Activated T-helper 2 cell treated with anti-CD3 and anti-CD28 coated beads, Interferon-gamma antibody, Interleukin-2, Interleukin-4, amounts not matched to agents 10 μg/mL and 5 μg/mL and 100 μg/mL, durations not matched to agents 14 hours and 24 hours and 36 hours (primary cell): ENCODE measurements around the gene SIAH2. TPM values are rescaled to one million over a fixed set of nuclear protein-coding genes. Genes with fewer than 3 reads are reported as not detected.

Experiments
- DNase-seq: peaks from one replicate; pipeline ENCODE4 v3.0.0; 2021; ENCODE audit warnings: low spot score
- H3K27ac Mint-ChIP-seq: one replicate; pipeline ENCODE4 v1.8.0; 2021; ENCODE audit warnings: mixed read lengths
- H3K27me3 Mint-ChIP-seq: one replicate; pipeline ENCODE4 v1.8.0; 2021; ENCODE audit warnings: low read depth, mixed read lengths
- H3K36me3 Mint-ChIP-seq: one replicate; pipeline ENCODE4 v1.8.0; 2021; ENCODE audit warnings: low read depth, mixed read lengths
- H3K4me1 Mint-ChIP-seq: one replicate; pipeline ENCODE4 v1.8.0; 2021; ENCODE audit warnings: low read depth, mixed read lengths
- H3K4me3 Mint-ChIP-seq: one replicate; pipeline ENCODE4 v1.8.0; 2021; ENCODE audit warnings: low read depth, mild to moderate bottlenecking, moderate library complexity, mixed read lengths
- H3K9me3 Mint-ChIP-seq: one replicate; pipeline ENCODE4 v1.8.0; 2021; ENCODE audit warnings: mixed read lengths
- intact Hi-C: fragments of 100-400 bp; cut with micrococcal nuclease; formaldehyde crosslinking; loops from one replicate; pipeline ENCODE4 v1.15.1; 2023
- total RNA-seq: library from RNA; stranded (reverse); gene quantifications from 2 replicates; pipeline ENCODE4 v1.2.3, GENCODE V29; 2022

SIAH2 gene
- total RNA-seq, 1 donor from 2014 or later: 108 TPM

DNA sequence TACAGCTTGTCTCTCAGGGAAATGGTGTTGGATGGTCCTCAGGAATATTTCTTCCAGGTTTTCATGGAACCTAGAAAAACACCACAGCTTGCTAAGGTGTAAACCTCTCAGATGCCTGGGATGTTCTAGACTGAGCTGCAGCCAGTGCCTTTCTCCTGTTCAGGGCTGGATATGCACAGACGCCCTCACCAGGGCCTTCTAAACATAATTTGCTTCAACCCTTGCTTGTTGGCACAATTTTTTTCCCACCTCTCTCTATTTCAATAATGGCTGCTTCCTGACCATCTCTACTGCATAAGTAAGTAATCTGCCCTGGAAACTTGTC lies 28.2 kb downstream of the SIAH2 start:
- Mint-ChIP-seq H3K4me3 (no peak overlapping the region), H3K36me3 (peaks cover 29% of the 10 kb centered on the region), H3K4me1 (peaks cover 66% of the 10 kb centered on the region), H3K27ac (no peak overlapping the region), H3K27me3 (no peaks in the 10 kb centered on the region), H3K9me3 (no peaks in the 10 kb centered on the region)
- intact Hi-C loops: loop anchor here (10.0 kb wide), 2 partner anchors 350 to 1460 kb away; partner anchors contain the start of gene MED12L
- DNase-seq: no peak

DNA sequence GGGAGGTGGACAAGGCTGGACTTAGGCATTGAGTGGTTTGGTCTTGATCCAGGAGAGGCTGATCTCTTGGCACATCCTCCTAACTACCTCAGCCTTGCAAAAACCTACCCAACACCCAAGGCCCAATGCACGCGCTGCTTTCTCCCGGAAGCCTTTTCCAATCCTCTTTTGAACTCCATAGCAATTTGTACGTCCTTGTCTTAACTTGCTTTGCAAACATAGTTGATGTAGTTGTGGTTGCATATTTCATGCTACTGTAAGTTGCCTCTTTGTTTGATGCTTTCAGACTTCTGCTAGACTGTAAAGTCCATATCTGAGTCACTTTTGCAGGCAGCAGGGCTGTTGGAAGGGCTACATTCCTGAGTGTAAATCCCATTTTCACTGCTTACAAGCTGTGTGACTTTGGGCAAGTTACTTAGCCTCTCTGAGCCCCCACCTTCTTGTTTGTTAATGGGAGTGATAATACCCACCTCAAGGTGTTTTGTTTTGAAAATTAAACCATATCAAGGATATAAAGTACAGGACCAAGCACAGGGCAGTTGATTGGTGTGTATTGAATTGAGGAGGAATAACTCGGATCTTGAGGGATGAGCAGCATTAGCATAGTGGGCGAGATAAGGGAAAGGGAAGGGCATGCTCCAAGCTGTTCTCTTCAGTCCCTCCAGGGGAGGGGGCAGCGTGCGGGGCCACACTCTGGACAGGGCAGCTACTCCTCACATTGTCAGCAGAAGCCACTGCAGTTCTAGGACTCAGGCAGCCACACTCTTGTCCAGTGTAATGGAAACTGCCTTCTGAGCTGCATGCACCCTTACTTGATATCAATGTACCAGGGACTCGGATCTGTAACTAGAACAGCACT lies 28.8 kb downstream of the SIAH2 start:
- no peaks in the 10 kb centered on the region for H3K9me3 Mint-ChIP-seq
- H3K4me1 Mint-ChIP-seq: peaks cover 61% of the 10 kb centered on the region
- intact Hi-C loops: loop anchor here (10.0 kb wide), 2 partner anchors 351 to 1461 kb away; partner anchors contain the start of gene MED12L
- H3K27me3 Mint-ChIP-seq: no peaks in the 10 kb centered on the region
- no peak overlapping the region for H3K4me3 Mint-ChIP-seq
- H3K36me3 Mint-ChIP-seq: peaks cover 28% of the 10 kb centered on the region
- DNase-seq: no peak
- no peak overlapping the region for H3K27ac Mint-ChIP-seq

DNA sequence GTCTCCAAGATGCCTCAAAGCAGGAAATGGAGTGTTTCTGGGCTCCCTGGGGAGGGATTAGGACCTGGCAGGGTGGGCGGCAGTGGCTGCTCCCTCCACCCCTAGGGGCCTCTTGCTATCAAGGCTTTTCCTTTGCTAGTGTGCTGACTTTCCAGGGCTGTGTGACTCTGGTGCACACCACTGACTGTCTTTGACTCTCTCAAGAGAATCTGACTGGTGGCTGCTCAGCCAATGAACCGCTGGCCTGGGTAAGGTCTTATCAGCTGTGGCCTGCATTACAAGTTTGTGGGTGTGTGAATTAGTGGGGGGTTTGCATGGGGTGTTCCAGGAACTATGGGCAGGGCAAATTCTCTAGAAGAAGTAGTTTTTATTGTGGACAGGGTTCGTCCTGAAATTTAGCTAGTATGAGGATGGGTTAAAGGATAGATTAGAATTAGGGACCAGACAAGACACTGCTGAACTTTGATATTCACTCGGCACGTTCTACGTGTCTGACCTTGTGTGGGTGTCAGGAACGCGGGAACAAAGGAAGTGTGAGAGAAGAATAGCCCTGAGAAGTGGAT lies 29.5 kb downstream of the SIAH2 start:
- no peak for DNase-seq
- Mint-ChIP-seq H3K27me3 (no peaks in the 10 kb centered on the region), H3K4me3 (no peak overlapping the region), H3K4me1 (peaks cover 54% of the 10 kb centered on the region), H3K9me3 (no peaks in the 10 kb centered on the region), H3K36me3 (peaks cover 28% of the 10 kb centered on the region), H3K27ac (peak overlapping the region; percentile 1)
- intact Hi-C loops: loop anchor here (10.0 kb wide), 2 partner anchors 351 to 1461 kb away; partner anchors contain the start of gene MED12L

DNA sequence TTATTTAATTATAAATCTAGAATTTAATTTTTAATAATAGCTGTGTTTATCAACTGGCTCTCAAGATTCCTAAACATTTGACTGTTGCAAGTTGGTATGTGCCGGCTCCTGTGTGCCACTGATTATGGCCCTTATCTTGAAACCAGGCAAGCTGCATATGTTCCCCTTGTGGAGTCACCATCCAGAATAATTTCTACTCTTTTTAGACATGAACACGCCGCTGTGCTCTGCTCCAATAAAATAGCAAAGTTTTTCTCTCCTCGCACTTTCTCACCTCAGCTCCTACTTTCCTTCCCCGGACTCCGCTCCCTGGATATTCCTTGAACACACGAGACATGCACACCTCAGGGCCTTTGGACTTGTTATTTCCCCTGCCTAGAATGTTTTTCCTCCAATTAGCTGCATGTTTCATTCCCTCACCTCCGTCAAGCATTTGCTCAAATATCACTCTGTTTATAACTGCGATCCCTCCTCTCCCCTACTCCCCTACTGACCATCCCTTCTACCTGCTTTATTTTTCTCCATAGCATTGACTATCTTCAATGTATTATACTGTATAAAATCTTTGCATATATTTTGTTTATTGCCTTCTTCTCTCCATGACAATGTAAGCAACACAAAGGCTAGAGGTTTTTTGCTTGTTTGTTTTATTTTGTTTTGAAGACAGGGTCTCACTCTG lies 33.1 kb downstream of the SIAH2 start:
- no peaks in the 10 kb centered on the region for H3K27me3 Mint-ChIP-seq
- intact Hi-C loops: loop anchor here (10.0 kb wide), 2 partner anchors 355 to 1465 kb away; partner anchors contain the start of gene MED12L
- DNase-seq: no peak
- no peak overlapping the region for H3K27ac Mint-ChIP-seq
- H3K4me3 Mint-ChIP-seq: no peak overlapping the region
- peaks cover 21% of the 10 kb centered on the region for H3K4me1 Mint-ChIP-seq
- no peaks in the 10 kb centered on the region for H3K9me3 Mint-ChIP-seq
- peaks cover 5% of the 10 kb centered on the region for H3K36me3 Mint-ChIP-seq

DNA sequence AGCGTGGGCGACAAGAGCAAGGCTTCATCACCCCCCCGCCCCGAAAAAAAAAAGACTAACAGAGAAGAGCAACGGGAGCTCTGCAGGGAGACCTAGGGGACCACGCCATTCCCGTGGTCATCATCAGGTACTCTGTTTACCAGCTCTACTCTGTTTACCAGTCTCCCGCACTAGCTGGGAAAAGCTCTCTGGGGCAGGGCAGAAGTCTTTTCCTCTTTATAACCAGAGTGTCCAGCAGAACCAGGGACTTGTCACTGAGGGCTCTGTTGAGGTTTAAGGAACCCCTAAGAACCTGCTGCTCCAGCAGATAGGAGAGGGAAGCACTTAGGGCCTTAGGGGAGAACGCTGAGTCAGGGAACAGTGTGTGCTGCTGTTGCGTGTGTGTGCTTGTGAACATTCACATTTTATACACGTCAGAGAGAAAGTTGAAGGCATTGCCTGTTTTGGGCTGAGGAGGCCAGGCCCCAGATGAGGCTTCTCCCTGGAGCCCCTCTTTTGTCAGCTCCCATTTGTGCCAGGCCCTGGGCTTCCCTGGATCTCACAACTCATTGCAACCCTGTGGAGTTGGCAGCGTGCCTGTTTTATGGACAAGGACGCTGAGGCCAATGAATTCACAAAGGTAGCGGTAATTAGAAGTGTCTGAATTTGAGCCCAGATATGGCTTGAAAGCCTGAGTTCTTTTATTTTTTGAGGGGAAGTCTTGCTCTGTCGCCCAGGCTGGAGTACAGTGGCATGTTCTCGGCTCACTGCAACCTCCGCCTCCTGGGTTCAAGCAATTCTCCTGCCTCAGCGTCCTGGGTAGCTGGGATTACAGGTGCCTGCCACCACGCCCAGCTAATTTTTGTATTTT lies 35.1 kb downstream of the SIAH2 start:
- Mint-ChIP-seq H3K9me3 (no peaks in the 10 kb centered on the region), H3K4me1 (peaks cover 19% of the 10 kb centered on the region)
- intact Hi-C loops: no loop called here

DNA sequence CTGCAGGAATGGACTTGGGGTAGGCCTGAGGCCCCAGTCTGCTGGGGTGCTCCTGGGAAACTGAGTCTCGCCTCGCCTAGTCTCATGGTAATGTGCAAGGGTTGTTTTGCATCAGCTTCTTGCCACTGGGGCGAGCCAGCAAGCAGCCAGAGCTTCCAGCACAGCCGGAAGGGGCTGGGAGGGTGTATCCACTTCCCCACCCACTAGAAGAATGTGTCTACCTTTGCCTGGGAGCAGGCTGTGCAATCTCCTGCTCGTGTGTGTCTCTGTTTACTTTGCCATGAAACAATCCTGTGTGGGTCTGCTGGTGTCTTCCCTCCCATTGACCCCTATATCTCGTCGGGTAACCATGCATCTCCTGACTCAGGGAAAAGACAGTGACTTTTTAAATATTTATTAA lies 37.4 kb downstream of the SIAH2 start:
- no peak for DNase-seq
- no peaks in the 10 kb centered on the region for H3K36me3 Mint-ChIP-seq
- intact Hi-C loops: no loop called here
- H3K4me3 Mint-ChIP-seq: no peak overlapping the region
- peaks cover 30% of the 10 kb centered on the region for H3K4me1 Mint-ChIP-seq
- no peaks in the 10 kb centered on the region for H3K27me3 Mint-ChIP-seq
- H3K27ac Mint-ChIP-seq: no peak overlapping the region
- H3K9me3 Mint-ChIP-seq: no peaks in the 10 kb centered on the region

More for the DNA sequence above, 35.1 kb downstream of the SIAH2 start:
- no peak for DNase-seq
- Mint-ChIP-seq H3K4me3 (no peak overlapping the region), H3K27me3 (no peaks in the 10 kb centered on the region), H3K36me3 (peaks cover 5% of the 10 kb centered on the region), H3K27ac (no peak overlapping the region)

DNA sequence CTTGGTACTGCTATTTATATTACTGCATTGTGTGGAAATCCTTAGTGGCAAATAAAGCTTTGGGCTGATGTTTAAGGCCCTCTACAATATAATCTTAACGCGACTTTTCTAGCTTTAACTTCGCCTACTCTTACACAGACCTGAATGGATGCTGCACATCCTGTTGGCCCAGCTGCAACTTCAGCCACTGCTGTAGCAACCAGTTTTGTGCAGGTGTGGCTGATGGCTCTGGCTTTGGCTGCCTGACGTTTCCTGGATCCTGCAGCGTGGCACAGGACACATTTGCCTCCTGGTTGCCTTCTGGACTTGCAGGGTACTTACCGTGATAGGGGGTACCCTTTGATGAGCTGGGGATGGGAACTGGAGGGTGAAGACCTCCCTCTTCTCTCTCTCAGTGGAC lies 39.0 kb downstream of the SIAH2 start:
- Mint-ChIP-seq H3K36me3 (no peaks in the 10 kb centered on the region), H3K27me3 (no peaks in the 10 kb centered on the region), H3K27ac (no peak overlapping the region), H3K9me3 (no peaks in the 10 kb centered on the region), H3K4me1 (peaks cover 36% of the 10 kb centered on the region), H3K4me3 (no peak overlapping the region)
- DNase-seq: no peak
- intact Hi-C loops: loop anchor here (1.0 to 5.0 kb wide), 3 partner anchors 14 to 423 kb away; no protein-coding TSS in a partner anchor

DNA sequence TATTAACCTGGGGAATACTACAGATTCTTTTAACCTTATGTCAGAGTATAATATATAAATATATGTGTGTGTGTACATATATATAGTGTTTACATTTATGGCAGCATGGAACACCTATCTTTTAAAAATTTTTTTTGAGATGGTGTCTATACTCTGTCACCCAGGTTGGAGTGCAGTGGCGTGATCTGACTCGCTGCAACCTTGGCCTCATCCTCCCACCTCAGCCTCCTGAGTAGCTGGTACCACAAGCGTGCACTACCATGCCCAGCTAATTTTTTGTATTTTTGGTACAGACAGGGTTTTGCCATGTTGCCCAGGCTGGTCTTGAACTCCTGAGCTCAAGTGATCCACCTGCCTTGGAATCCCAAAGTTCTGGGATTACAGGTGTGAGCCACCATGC lies 40.7 kb downstream of the SIAH2 start:
- intact Hi-C loops: loop anchor here (5.0 kb wide), 2 partner anchors 190 to 425 kb away; no protein-coding TSS in a partner anchor

DNA sequence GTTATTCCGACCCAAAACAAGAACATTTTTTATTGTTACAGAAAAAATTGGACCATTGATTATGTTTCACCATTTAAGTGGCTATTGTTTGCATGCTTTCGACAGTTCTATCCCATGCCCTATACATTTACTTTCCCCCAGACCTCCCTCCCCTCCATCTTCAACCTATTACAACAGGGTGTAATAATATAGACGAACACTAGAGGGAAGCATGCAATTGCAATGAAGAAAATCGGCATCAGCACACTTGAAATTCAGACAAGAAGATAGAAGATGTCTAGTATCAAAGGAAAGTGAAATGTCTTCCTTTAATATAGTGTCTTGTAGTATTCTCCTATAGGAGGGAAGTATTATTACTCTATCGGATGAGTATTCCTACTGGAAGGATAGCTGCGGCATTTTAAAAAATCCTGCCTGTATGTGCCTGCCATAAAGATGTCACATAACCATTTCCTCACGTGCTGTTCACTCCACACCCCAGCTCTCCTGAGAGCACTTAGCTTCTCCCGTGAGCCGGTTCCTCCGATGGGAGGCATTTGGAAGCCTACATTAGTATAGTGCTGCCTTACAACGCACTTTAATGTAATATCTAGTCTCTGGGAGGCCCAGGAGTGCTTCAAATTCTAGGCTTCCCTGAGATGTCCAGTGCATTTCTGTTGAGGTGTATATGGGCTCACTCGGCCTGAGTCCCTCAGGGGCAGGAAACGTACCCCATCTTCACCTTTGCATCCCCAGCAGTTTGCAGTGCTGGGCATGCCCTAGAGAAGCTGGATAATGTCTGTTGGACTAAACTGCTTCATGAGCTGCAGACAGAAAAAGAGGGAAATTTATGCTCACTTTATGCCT lies 41.5 kb downstream of the SIAH2 start:
- DNase-seq: no peak
- Mint-ChIP-seq H3K27ac (no peak overlapping the region), H3K4me1 (peaks cover 36% of the 10 kb centered on the region), H3K27me3 (no peaks in the 10 kb centered on the region), H3K36me3 (no peaks in the 10 kb centered on the region), H3K4me3 (no peak overlapping the region), H3K9me3 (peaks cover 4% of the 10 kb centered on the region)
- intact Hi-C loops: loop anchor here (1.0 to 5.0 kb wide), 5 partner anchors 39 to 426 kb away; no protein-coding TSS in a partner anchor

More for the DNA sequence above, 40.7 kb downstream of the SIAH2 start:
- no peak for DNase-seq
- H3K4me1 Mint-ChIP-seq: peaks cover 36% of the 10 kb centered on the region
- H3K4me3 Mint-ChIP-seq: no peak overlapping the region
- H3K27ac Mint-ChIP-seq: peak overlapping the region; percentile 38
- no peaks in the 10 kb centered on the region for H3K9me3 Mint-ChIP-seq
- H3K27me3 Mint-ChIP-seq: no peaks in the 10 kb centered on the region
- H3K36me3 Mint-ChIP-seq: no peaks in the 10 kb centered on the region

DNA sequence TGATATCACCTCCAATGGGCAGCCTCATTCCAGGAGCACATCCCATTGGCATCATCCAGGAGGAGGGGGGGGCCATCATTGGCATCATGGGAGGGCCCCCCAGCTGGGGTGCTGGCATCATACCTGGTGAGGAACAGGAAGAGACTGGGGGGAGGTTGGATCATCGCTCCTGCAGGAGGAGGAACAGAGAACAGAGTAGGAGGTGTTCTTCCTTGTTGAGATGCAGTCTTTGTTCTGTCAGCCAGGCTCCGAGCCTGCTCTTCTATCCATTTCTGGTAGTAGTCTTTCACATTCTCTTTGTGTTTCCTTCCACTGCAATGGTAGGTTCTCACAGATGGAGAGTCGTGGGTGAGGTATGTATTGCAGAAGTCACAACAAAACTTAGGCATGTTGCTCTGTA lies 42.5 kb downstream of the SIAH2 start:
- DNase-seq: no peak
- H3K9me3 Mint-ChIP-seq: peaks cover 7% of the 10 kb centered on the region
- peaks cover under 1% of the 10 kb centered on the region for H3K36me3 Mint-ChIP-seq
- H3K27me3 Mint-ChIP-seq: no peaks in the 10 kb centered on the region
- intact Hi-C loops: loop anchor here (5.0 kb wide), 2 partner anchors 188 to 427 kb away; no protein-coding TSS in a partner anchor
- peaks cover 36% of the 10 kb centered on the region for H3K4me1 Mint-ChIP-seq
- no peak overlapping the region for H3K27ac Mint-ChIP-seq
- no peak overlapping the region for H3K4me3 Mint-ChIP-seq

DNA sequence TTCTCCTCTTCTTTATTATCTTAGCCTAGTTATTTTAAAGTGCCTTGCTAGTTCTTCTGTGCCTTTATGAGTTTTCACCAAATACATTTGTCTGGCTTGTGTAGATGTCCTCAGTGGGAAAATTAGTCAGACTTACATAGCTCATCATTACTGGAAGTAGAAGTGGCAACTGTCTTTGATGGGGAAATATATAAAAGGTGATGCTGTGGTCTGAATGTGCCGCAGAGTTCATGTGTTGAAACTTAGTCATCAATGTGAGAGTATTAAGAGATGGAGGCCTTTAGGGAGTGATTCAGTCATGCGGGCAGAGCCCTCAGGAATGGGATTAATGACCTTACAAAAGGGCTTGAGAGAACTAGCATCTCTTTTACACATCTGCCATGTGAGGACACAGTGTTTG lies 52.9 kb downstream of the SIAH2 start:
- intact Hi-C loops: no loop called here
- no peak for DNase-seq
- Mint-ChIP-seq H3K4me3 (no peak overlapping the region), H3K27me3 (peaks cover 7% of the 10 kb centered on the region), H3K27ac (no peak overlapping the region), H3K9me3 (peaks cover 32% of the 10 kb centered on the region), H3K4me1 (peaks cover 6% of the 10 kb centered on the region), H3K36me3 (peaks cover 48% of the 10 kb centered on the region)
